Choroid plexus epithelial cell (primary cell): Measurements from ENCODE around the gene ASIP.
A peak's percentile ranks its signal among the peaks of the same experiment; 100 is the strongest.
"Not testable (repeated sequence)": the region's sequence is repeated elsewhere in the genome, so short reads cannot be mapped to it uniquely, and the experiment has no call there.

Experiments used
- DNase-seq: peaks from one replicate; pipeline ENCODE4 v3.0.0-alpha.2; 2010; ENCODE audit warnings: low read depth
- H3K4me3 ChIP-seq: 2 replicates; pipeline ENCODE4 v1.5.1; 2011; ENCODE audit warnings: low read depth, mild to moderate bottlenecking, control low read depth, low read length, moderate library complexity
- CTCF ChIP-seq: conservative IDR thresholded peaks from 2 replicates; pipeline ENCODE4 v1.5.1; 2011; ENCODE audit warnings: low read depth, mild to moderate bottlenecking, control low read depth, inconsistent platforms, low read length, moderate library complexity

Gene ASIP

GRCh38 chr20:34210271-34210670 is 31.0 kb upstream of the ASIP start:
- TF ChIP-seq CTCF: no peak
- H3K4me3 ChIP-seq: no peak overlapping the region
- DNase-seq: no peak

- DNase-seq: peak; percentile 11
- no peak for TF ChIP-seq CTCF
- H3K4me3 ChIP-seq: no peak overlapping the region
Observed at GRCh38 chr20:34211591-34211990, 29.6 kb upstream of the ASIP start.

GRCh38 chr20:34213213-34213612 is 28.0 kb upstream of the ASIP start:
- H3K4me3 ChIP-seq: no peak overlapping the region
- DNase-seq: no peak
- no peak for TF ChIP-seq CTCF

GRCh38 chr20:34215711-34216381 is 25.4 kb upstream of the ASIP start:
- H3K4me3 ChIP-seq: peak overlapping the region; percentile 68
- no peak for TF ChIP-seq CTCF
- peak; percentile 59 for DNase-seq

GRCh38 chr20:34216382-34216742 is 24.9 kb upstream of the ASIP start:
- no peak for TF ChIP-seq CTCF
- H3K4me3 ChIP-seq: peak overlapping the region; percentile 68
- DNase-seq: no peak

- TF ChIP-seq CTCF: no peak
- H3K4me3 ChIP-seq: no peak overlapping the region
- peak; percentile 68 for DNase-seq
Observed at GRCh38 chr20:34220561-34220960, 20.7 kb upstream of the ASIP start.

- H3K4me3 ChIP-seq: no peak overlapping the region
- peak; percentile 98 for DNase-seq
- no peak for TF ChIP-seq CTCF
Observed at GRCh38 chr20:34222208-34222607, 19.0 kb upstream of the ASIP start.

- DNase-seq, H3K4me3 ChIP-seq: not testable (repeated sequence)
Observed at GRCh38 chr20:34224251-34224650, 17.0 kb upstream of the ASIP start.
